Measurements from ENCODE around the gene AGAP1.

AGAP1 gene

GRCh38 chr2:235670974-235671787 is 177.3 kb downstream of the AGAP1 start:
- no peak for DNase-seq

DNA sequence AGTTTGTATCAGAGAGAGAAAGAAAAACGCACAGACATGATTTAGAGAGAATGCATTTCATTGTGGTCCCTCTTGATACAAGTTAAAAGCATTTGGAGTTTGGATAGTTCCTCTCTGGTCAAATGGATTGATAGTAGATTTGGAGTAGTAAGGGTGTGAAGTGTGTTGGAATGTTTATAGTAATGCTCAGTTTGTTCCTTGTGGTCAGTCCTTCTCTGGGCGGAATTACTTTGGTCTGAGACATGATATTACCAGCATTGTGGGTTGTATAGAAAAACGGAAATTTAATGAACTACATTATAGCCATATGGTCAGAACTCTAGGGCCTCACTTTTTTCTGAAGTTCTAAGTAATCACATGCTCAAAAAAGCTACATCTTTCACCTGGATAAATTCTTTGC is 178.9 kb downstream of the AGAP1 start:
- no peak for DNase-seq

- DNase-seq: no peak
These were observed 180.3 kb downstream of the AGAP1 start for GRCh38 chr2:235674146-235674545.

GRCh38 chr2:235674812-235675211 is 181.0 kb downstream of the AGAP1 start:
- DNase-seq: no peak

GRCh38 chr2:235675678-235676535 is 182.1 kb downstream of the AGAP1 start:
- no peak for DNase-seq

- DNase-seq: no peak
These were observed 182.6 kb downstream of the AGAP1 start for GRCh38 chr2:235676536-235676799.

GRCh38 chr2:235677276-235677788 is 183.5 kb downstream of the AGAP1 start:
- no peak for DNase-seq

DNA sequence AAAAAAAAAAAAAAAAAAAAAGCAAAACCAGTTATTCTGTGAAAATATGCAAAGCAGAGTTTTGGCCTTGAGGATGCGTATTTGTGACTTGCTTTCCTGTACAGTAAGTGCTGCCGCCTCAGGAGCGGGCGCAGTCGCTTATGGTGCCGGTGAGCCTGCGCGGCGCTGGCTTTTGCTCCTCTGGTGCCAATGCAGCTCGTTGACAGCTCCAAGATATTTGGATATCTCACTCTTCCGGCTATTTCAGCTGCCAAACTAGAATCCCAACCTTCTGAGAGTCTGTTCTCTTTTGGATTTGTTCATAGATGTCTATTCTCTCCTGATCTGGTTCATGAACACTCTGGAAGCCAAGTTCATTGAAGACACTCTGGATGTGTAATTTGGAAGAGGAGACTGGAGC is 184.1 kb downstream of the AGAP1 start:
- DNase-seq: no peak

GRCh38 chr2:235678712-235679111 is 184.9 kb downstream of the AGAP1 start:
- no peak for DNase-seq

DNA sequence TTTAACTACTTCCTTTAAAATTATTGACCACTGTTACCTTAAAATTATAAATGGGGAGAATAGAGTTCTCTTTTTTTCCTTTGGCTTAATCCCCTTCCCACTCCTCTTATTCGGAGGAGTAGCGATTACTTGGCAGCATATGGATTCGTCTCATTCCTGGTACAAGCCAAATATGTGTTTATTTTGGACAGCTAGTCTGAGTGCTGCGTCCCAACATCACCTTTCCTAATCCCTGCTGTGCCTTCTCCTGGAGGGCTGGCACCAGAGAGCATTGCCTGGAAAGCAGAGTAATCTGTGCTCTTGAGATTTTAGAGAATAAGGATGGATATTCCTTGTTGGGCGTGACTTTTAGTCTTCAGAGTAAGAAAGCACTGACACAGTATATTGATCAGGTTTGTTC is 185.6 kb downstream of the AGAP1 start:
- peak in 1 of 2 experiments; percentile 20 for DNase-seq

DNA sequence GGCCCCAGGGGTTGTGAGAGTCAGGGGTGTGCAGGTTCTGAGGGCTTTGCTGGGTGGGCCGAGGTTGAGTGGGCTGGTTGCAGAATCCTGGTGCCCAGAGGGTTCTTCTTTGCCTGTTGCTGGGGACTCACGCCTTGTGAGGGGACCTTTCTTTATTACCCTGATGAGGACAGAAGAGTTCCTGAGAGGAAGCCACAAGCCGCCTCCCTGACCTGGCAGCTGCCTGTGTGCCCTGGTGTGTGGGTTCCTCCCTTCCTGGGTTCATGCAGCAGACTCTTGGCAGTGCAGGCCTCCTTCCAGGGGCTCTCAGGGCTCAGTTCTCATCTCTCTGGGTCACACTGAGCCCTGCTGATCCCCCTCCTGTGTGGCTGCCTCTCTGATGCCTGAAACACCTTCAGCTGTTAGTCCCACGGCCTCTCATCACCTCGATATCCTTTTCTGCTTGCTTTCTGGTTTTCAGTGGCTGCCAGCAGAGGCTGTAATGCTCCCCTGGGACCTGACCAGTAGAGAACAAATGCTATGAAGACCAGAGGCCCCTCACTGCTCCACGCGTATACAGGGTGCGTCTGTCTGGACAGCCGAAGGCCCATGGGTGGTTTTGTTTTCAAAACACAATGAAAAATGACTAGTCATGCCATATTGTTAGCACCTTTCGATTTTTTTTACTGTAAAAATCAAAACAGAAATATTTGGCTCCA is 191.3 kb downstream of the AGAP1 start:
- no peak for DNase-seq

- DNase-seq: no peak
These were observed 194.9 kb downstream of the AGAP1 start for GRCh38 chr2:235688511-235689426.

DNA sequence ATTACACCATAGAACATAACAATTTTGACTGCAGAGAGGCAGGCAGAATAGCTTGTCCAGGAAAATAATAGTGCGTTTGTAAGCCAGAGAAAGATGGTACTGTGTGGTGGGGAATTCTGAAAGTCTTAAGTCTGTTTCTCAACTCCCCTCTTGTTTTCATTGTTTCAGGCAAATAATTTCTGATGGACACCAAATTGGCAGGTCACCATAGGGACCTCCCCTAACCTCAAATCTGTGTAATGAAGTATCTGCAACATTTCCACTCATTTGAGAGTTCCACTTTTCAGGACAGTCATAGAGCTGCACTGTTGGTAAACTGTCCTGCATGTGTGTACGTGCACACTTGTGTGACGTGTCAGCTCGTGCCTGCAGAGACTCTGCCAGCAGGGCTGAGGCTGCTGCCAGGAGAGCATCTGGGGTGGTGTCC is 195.6 kb downstream of the AGAP1 start:
- no peak for DNase-seq

DNA sequence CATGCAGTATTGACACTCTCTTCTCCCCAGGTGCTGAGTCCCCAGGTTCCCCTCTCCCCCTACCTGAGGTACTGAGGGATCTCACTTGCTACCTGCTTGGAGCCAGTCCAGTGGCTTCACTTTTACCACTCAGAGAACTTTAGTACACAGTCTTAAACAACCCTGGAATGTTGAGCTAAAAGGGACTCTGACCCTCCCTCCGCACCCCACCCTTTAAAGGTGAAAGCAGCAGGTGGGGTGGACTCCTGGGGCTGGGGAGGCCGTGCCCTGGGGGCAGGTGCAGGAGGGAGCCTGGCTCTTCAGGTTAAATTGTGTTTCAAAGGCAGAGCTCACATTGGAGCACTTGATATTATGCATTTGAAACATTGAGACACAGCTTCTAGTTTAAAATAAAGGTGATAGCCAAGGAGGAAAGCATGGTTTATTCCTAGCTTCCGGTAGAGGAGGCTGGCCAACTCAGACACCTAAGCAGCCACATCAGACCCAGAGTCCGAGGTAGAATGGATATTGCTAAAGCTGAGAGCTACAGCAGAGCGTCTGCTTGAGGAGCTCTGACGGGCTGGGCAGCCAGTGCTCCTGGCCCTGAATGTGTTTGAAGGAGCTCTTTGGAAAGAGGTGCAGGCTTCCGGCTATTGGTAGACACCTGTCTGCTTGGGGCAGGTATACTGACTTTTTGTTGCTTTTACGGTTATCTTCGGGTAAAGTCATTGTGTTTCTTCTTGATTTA is 196.4 kb downstream of the AGAP1 start:
- no peak for DNase-seq

DNA sequence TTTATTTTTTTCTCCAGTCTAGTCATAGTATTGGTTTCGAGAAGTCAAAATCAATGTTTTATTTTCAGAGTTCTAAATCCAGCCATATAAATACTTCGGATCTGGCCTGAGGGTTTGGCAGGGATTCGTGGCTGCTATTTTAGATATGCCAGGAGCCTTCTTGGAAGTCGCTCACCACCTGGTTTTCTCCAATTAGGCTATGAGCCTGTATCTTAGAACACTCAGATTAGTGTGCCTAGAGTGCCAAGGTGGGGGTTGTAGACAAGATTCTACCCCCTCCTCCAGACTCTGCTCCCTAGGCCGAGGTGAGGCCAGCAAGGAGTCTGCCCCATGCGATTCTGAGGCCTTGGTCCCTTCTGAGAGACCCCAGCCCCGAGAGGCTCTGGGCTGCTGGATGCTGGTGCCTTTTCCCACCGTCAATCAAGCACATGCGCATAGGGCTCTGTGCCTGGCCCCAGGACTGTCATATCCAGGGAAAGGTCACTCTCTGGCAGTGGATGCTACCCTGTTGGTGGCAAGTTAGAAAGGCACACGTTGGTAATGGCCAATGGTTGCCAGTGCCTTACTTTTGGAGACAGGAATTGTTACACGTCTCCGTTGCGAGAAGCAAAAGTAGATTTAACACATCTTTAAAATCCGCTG is 197.1 kb downstream of the AGAP1 start:
- DNase-seq: no peak

DNA sequence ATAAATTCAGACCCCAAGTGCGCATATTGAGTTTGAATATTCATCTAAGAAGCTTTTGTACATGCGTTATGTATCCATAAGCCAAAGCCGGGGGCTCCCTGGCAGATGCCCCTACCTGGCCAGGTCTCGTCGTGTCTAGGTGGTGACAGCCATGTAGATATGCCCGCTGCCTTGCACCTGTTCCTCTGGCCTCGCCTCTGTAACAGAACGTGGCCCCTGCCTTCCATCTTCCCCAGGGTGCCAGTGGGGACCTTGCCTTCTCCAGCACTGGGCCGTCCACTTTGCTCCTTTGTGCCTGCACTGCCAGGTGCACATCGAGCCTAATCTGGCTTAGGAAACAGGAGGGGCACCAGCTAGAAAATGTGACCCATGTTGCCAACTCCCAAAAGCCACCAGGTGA is 198.2 kb downstream of the AGAP1 start:
- DNase-seq: no peak

GRCh38 chr2:235692671-235693171 is 198.9 kb downstream of the AGAP1 start:
- no peak for DNase-seq

DNA sequence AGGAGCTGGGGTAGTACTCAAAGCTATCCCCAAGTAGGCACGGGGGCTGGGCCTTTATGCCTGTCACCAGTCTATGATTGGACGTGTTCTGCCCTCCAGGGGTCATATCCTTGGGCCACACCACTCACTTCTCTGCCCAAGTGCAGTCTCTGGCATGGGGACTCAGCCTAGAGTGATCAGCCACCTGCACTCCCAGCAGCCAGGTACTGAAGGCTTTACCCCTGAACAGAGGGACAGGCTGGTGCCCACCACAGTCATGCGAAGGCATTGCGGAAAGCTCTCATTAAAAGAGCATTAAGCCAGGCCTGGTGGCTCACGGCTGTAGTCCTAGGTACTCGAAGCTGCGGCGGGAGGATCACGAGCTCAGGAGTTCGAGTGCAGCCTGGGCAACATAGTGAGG is 199.4 kb downstream of the AGAP1 start:
- DNase-seq: no peak

DNA sequence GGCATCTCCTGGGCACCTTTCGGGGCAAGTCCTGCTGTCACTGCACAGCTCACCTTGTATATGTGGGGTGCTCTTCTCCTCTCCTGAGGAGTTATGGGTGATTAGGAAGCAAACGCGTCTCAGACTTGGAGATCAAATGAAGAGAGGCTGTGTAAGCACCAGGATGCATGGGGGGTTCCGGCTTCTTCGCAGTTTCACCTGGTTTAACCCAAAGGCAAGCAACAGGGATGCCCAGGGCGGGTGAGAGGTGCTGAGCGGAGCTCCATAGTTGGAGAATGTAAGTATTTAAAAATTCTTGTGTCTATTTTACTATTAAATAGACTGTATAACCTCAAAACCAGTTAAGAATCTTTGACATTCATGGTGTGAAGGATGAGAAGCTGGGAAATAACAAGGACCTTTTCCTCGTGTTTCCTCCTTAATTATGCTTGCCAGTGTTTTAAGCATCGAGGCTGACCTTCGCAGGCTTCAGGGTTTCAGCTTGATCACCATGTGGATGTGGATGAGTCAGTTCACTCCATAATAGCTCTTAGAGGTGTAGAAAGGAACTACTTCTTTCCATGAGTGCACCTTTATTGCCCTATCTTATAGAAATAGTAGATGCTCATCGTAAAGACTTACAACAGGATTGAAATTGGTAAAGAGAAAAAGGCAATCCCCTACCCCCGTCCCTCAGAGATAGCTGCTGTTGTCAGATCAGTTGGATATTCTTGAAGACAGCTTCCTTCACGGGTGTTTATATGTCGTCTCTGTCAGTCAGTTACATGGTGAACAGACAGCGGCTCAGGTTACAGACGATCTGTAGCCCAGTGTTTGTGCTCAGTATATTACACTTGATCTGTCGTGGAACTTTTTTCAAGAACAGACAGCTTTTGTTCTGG is 201.1 kb downstream of the AGAP1 start:
- DNase-seq: no peak

- DNase-seq: no peak
These were observed 201.7 kb downstream of the AGAP1 start for GRCh38 chr2:235695602-235695895.
